Mesothelial cell of epicardium (in vitro differentiated cells): ENCODE measurements around the gene UMOD. TPM values are rescaled to one million over a fixed set of nuclear protein-coding genes. Genes with fewer than 3 reads are reported as not detected.

Experiments
- DNase-seq, 2 experiments: peaks; one replicate each; pipeline ENCODE4 v3.0.0; 2021; ENCODE audit warnings: low spot score in 2 of 2; ENCODE audit not compliant: unreplicated experiment in 2 of 2
- H3K27ac Mint-ChIP-seq: 2 replicates; pipeline ENCODE4 v1.8.0; 2021; ENCODE audit warnings: mixed read lengths
- H3K27me3 Mint-ChIP-seq: 2 replicates; pipeline ENCODE4 v1.8.0; 2021; ENCODE audit warnings: low read depth, mixed read lengths
- H3K36me3 Mint-ChIP-seq: 2 replicates; pipeline ENCODE4 v1.8.0; 2021; ENCODE audit warnings: mixed read lengths
- H3K4me1 Mint-ChIP-seq: 2 replicates; pipeline ENCODE4 v1.8.0; 2021; ENCODE audit warnings: mixed read lengths
- H3K4me3 Mint-ChIP-seq: 2 replicates; pipeline ENCODE4 v1.8.0; 2021; ENCODE audit warnings: mild to moderate bottlenecking, moderate library complexity, mixed read lengths
- H3K9me3 Mint-ChIP-seq: 2 replicates; pipeline ENCODE4 v1.8.0; 2021; ENCODE audit warnings: mixed read lengths
- total RNA-seq: library from RNA; stranded (reverse); gene quantifications from 3 replicates; pipeline ENCODE4 v1.2.1, GENCODE V29; 2021
- TF ChIP-seq, protein P1 (sequence below): fragments of 200-600 bp; sonication (generic); IDR thresholded peaks from one replicate; pipeline ENCODE4 v1.5.0; 2021; ENCODE audit warnings: antibody characterized with exemption; ENCODE audit not compliant: unreplicated experiment

Gene UMOD
- total RNA-seq, 1 donor from 2014 or later = not detected

DNA sequence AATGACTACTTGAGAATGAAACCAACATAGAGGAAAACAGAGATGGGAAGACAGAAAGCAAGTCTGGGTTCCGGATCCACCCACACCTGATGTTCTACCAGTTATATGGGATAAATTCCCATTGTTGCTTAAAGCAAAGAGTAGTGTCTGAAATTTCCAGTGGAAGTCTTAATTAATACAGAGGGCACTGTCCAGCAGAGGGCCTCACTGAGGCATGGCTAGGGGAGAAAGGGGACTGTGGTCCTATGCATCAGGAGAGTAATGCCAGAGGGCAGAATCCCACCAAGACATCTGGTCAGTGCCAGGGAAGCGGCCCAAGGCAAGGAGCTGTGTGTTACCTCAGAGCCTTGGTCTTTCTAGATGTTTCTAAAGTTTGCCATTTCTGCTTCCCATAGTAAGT, 7.5 kb upstream of the UMOD start:
- no peaks in the 10 kb centered on the region for H3K36me3 Mint-ChIP-seq
- no peak for DNase-seq
- TF ChIP-seq, protein P1, sequence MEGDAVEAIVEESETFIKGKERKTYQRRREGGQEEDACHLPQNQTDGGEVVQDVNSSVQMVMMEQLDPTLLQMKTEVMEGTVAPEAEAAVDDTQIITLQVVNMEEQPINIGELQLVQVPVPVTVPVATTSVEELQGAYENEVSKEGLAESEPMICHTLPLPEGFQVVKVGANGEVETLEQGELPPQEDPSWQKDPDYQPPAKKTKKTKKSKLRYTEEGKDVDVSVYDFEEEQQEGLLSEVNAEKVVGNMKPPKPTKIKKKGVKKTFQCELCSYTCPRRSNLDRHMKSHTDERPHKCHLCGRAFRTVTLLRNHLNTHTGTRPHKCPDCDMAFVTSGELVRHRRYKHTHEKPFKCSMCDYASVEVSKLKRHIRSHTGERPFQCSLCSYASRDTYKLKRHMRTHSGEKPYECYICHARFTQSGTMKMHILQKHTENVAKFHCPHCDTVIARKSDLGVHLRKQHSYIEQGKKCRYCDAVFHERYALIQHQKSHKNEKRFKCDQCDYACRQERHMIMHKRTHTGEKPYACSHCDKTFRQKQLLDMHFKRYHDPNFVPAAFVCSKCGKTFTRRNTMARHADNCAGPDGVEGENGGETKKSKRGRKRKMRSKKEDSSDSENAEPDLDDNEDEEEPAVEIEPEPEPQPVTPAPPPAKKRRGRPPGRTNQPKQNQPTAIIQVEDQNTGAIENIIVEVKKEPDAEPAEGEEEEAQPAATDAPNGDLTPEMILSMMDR = no peak
- H3K4me1 Mint-ChIP-seq = no peaks in the 10 kb centered on the region
- H3K27me3 Mint-ChIP-seq = peaks cover 30% of the 10 kb centered on the region
- peaks cover 5% of the 10 kb centered on the region for H3K9me3 Mint-ChIP-seq
- H3K27ac Mint-ChIP-seq = no peak overlapping the region
- no peak overlapping the region for H3K4me3 Mint-ChIP-seq

DNA sequence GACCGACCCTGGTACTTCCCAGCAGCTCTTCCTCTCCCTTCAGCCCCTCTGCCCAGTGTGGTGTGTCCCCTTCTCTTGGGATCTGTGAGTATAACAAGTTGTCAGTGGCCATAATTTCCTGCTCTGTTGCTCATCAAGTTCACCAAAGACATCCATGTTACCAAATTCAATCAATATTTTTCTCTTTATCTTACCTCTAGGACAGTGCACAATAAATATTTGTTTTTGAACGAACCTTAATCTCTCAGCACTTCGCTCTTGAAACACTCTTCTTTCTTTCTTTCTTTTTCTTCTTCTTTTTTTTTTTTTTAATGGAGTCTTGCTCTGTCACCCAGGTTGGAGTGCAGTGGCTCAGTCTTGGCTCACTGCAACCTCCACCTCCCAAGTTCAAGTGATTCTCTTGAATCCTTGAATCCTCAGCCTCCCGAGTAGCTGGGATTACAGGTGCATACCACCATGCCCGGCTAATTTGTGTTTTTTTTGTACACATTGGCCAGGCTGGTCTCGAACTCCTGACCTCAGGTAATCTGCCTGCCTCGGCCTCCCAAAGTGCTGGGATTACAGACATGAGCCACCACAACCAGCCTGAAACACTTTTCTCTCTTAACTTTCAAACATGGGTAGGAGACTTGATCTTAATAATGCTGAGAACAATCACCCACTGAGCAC, 2.7 kb upstream of the UMOD start:
- Mint-ChIP-seq H3K4me1 (no peaks in the 10 kb centered on the region), H3K9me3 (peaks cover 5% of the 10 kb centered on the region), H3K4me3 (no peak overlapping the region), H3K36me3 (no peaks in the 10 kb centered on the region), H3K27me3 (peaks cover 32% of the 10 kb centered on the region), H3K27ac (no peak overlapping the region)
- TF ChIP-seq, protein P1 = no peak
- DNase-seq = no peak

DNA sequence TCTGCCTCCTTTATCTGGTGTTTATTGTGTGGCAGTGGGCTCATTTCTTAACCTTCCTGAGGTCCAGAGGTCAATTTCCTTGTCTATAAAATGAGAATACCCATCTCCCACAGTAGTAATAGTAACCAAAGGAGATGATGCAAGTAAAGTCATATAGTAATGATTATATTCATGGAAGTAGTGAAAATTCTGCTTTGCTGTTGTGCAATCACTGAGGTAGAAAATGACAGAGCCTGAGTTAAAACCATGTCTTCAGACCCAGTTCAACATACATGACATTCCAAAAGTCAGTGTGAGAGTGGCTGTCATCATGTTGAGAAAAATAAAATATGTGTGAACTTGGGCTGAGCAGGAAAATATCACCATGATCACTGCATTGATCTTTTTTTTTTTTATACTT, 864 bp upstream of the UMOD start:
- peaks cover 5% of the 10 kb centered on the region for H3K9me3 Mint-ChIP-seq

DNA sequence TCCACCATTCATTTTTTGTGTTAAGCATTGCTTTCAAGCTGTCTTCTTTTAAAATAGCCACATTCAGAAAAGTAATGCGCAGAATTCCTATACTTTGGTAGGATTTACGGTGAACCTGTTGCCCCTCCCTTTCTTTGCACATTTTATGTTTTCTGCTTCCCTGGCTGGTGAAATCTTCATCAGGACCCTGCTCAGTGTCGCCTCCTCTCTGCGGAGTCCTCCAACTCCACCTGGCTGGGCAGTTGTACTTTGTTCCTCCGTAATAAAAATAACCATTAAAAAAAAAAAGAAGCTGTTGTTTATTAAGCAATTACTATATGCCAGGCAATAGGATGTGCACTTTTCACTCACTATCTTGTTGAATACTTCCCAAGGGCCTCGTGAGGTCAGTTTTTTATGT, 2.9 kb downstream of the UMOD start:
- H3K4me1 Mint-ChIP-seq = no peaks in the 10 kb centered on the region
- TF ChIP-seq, protein P1 = no peak
- H3K9me3 Mint-ChIP-seq = no peaks in the 10 kb centered on the region
- H3K4me3 Mint-ChIP-seq = no peak overlapping the region
- H3K27me3 Mint-ChIP-seq = peaks cover 14% of the 10 kb centered on the region
- DNase-seq = no peak
- H3K36me3 Mint-ChIP-seq = no peaks in the 10 kb centered on the region
- no peak overlapping the region for H3K27ac Mint-ChIP-seq

More for the DNA sequence above, 864 bp upstream of the UMOD start:
- TF ChIP-seq, protein P1 = no peak
- Mint-ChIP-seq H3K4me3 (no peak overlapping the region), H3K27me3 (peaks cover 24% of the 10 kb centered on the region), H3K4me1 (no peaks in the 10 kb centered on the region), H3K27ac (no peak overlapping the region), H3K36me3 (no peaks in the 10 kb centered on the region)
- DNase-seq = no peak

DNA sequence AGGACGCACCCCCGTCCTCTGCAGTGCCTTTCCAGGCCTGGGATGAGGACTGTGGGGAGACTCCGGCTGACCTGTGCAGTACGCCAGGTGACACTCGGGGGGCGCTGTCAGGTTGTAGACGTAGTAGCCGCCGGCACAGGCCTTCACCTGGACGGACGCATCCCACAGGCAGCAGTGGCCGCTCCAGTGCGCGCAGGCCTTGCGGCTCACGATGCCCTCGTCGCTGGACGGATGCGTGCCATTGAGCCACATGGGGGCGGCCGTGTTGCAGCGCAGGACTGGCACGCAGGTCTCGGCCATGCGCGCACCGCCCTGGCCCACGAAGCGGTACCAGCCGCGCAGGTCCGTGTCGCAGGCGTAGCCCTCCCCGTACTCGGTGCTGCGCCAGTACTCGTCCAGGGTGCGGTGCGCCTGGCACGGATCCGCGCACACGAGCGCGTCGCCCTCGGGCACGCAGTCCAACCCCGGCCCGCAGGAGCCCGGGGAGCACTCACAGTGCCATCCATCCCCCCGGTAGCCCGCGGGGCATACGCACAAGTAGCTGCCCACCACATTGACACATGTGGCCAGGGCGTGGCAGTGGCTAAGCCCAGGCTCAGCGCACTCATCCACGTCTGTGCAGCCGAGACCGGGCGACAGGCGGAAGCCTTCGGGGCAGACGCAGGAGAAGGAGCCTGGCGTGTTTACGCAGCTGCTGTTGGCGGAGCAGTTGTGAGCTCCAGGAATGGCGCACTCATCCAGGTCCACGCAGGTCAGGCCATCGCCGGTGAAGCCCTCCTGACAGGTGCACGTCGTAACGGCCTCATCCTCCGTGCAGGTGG, 3.9 kb downstream of the UMOD start:
- Mint-ChIP-seq H3K27me3 (peaks cover 14% of the 10 kb centered on the region), H3K4me1 (no peaks in the 10 kb centered on the region), H3K27ac (no peak overlapping the region), H3K4me3 (no peak overlapping the region), H3K9me3 (no peaks in the 10 kb centered on the region), H3K36me3 (no peaks in the 10 kb centered on the region)
- TF ChIP-seq, protein P1 = no peak
- DNase-seq = no peak
